Gastroesophageal sphincter (tissue), 3 donors: ENCODE results near the gene GJA10.

Source experiments
- CTCF ChIP-seq, 4 experiments: fragments of 200-600 bp in 2 of 4; fragments of 450-650 bp in 2 of 4; sonication (generic) in 1 of 4; IDR thresholded peaks; one replicate each; pipeline ENCODE4 v1.5.1; 2017 to 2019; ENCODE audit warnings: antibody characterized with exemption in 4 of 4, mild to moderate bottlenecking in 2 of 4, moderate library complexity in 2 of 4
- EP300 ChIP-seq: sonication (generic); formaldehyde crosslinking; IDR thresholded peaks from one replicate; pipeline ENCODE4 v1.6.1; 2017; ENCODE audit warnings: antibody characterized with exemption, mild to moderate bottlenecking
- POLR2A ChIP-seq, 2 donors: fragments of 450-650 bp; IDR thresholded peaks; one replicate each; pipeline ENCODE4 v1.6.1; 2017; ENCODE audit warnings: antibody characterized with exemption in 2 of 2, mild to moderate bottlenecking in 2 of 2, moderate library complexity in 1 of 2
- POLR2AphosphoS5 ChIP-seq: sonication (generic); formaldehyde crosslinking; IDR thresholded peaks from one replicate; pipeline ENCODE4 v1.6.1; 2017; ENCODE audit warnings: antibody characterized with exemption

- TF ChIP-seq CTCF (IDR thresholded peaks at IDR 0.05) (no peak), EP300 (no peak), POLR2A (IDR thresholded peaks at IDR 0.05) (no peak), POLR2AphosphoS5 (no peak)
Measured at GRCh38 chr6:89859744-89860143, 34.5 kb upstream of the GJA10 start.
